Measurements from ENCODE around the gene ZDHHC14. TPM values are rescaled to one million over a fixed set of nuclear protein-coding genes. Genes with fewer than 3 reads are reported as not detected.

ZDHHC14 gene
- total RNA-seq, 4 donors from 2014 or later: 6.2 to 20.6 (median 15.1) TPM

DNA sequence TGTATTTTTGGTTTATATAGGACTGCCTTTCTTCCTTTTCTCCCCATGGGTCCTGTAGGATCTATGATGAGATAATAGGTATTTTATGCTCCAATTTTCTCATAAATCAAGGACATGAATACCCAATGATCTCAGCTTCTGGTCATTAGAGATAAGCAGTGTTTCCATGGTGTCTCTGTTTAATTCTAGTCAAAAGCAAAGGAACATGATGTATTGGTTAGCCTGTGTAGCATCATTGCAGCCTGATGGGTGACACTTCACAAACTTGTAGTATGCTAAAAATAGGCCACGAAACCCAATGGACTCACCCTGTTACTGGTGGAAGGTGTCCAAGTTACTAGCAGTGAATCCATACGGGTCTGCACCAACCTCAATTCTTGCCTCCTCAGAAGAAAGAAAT is 325.9 kb downstream of the ZDHHC14 start:
- intact Hi-C loops (cut with DNase I): no loop called here
- no peaks in the 10 kb centered on the region for H3K36me3 ChIP-seq
- 93 to 95% methylated on average over 2 of the region's 2 CpGs for WGBS, 2 donors

DNA sequence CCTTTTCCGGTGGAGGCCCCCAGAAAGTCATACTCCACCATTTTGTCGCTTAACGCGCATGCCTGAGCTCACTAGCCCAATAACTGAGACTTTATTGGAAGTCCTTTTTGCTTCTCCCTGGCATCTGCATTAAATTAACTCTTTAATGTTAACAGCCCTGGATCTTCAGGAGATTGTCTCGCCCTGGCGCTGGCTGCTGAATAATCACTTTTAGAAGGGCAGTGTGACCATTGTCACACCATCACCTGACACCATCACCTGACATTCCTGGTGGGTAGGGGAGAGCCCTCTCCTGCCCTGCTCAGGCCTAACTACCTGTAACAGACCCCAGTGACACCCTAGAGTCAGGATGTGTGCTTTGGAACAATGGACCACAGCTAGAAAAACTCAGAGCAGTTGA is 326.6 kb downstream of the ZDHHC14 start:
- intact Hi-C loops (cut with DNase I): no loop called here
- Histone ChIP-seq H3K36me3 (no peaks in the 10 kb centered on the region), H3K27ac (no peak overlapping the region), H3K9me3 (no peaks in the 10 kb centered on the region), H3K27me3 (no peaks in the 10 kb centered on the region), H3K4me3 (replicated peaks in 1 of 3) (no peak overlapping the region), H3K4me1 (peaks cover 0 to 5% of the 10 kb centered on the region in 2 donors)
- TF ChIP-seq, protein P1, sequence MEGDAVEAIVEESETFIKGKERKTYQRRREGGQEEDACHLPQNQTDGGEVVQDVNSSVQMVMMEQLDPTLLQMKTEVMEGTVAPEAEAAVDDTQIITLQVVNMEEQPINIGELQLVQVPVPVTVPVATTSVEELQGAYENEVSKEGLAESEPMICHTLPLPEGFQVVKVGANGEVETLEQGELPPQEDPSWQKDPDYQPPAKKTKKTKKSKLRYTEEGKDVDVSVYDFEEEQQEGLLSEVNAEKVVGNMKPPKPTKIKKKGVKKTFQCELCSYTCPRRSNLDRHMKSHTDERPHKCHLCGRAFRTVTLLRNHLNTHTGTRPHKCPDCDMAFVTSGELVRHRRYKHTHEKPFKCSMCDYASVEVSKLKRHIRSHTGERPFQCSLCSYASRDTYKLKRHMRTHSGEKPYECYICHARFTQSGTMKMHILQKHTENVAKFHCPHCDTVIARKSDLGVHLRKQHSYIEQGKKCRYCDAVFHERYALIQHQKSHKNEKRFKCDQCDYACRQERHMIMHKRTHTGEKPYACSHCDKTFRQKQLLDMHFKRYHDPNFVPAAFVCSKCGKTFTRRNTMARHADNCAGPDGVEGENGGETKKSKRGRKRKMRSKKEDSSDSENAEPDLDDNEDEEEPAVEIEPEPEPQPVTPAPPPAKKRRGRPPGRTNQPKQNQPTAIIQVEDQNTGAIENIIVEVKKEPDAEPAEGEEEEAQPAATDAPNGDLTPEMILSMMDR (IDR thresholded peaks at IDR 0.05): no peak
- TF ChIP-seq POLR2A (IDR thresholded peaks at IDR 0.05): no peak
- 49 to 57% methylated on average over 5 to 6 of the region's 6 CpGs for WGBS, 2 donors
- no peak for DNase-seq

More for the DNA sequence above, 325.9 kb downstream of the ZDHHC14 start:
- no peak for DNase-seq
- H3K9me3 ChIP-seq: no peaks in the 10 kb centered on the region
- TF ChIP-seq, protein P1 (IDR thresholded peaks at IDR 0.05): no peak
- no peak for TF ChIP-seq POLR2A (IDR thresholded peaks at IDR 0.05)
- peaks cover 0 to 5% of the 10 kb centered on the region in 2 donors for H3K4me1 ChIP-seq
- no peaks in the 10 kb centered on the region for H3K27me3 ChIP-seq
- no peak overlapping the region for H3K4me3 ChIP-seq (replicated peaks in 1 of 3)
- no peak overlapping the region for H3K27ac ChIP-seq

DNA sequence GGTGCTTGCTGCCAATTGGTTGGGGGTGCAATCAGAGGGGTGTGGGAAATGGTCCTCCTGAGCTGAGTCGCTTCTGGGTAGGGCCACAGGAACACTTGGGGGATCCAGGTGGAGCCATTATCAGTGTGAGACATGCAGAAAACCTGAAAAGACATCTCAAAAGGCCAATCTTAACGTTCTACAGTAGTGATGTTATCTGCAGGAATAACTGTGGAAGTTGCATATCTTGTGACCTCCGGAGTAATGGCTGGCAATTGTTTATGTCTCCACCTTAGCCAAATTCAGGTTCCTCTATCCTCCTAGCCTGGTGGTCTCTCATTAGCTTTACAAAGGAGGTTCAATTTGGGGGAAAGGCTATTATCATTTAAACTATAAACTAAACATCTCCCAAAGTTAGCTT is 327.2 kb downstream of the ZDHHC14 start:
- WGBS, 2 donors: 73 to 88% methylated on average over 3 of the region's 3 CpGs
- no peaks in the 10 kb centered on the region for H3K36me3 ChIP-seq
- no peaks in the 10 kb centered on the region for H3K27me3 ChIP-seq
- TF ChIP-seq POLR2A (IDR thresholded peaks at IDR 0.05): no peak
- TF ChIP-seq, protein P1 (IDR thresholded peaks at IDR 0.05): no peak
- H3K4me1 ChIP-seq: peaks cover 0 to 5% of the 10 kb centered on the region in 2 donors
- H3K4me3 ChIP-seq (replicated peaks in 1 of 3): no peak overlapping the region
- intact Hi-C loops (cut with DNase I): no loop called here
- H3K9me3 ChIP-seq: no peaks in the 10 kb centered on the region
- no peak for DNase-seq
- no peak overlapping the region for H3K27ac ChIP-seq

DNA sequence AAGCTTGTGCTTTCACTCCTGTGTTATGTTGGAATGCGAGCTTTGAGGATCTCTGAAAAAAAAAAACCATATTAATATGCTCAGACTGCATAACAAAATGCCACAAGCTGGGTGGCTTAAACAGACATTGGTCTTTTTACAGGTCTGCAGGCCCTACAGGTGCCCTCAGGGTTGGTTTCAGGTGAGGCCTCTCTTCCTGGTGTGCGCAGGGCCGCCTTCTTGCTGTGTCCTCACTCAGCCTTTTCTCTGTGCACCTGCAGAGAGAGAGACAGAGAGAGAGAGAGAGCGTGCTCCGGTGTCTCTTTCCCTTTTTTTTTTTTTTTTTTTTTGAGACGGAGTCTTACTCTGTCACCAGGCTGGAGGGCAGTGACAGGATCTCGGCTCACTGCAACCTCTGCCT is 327.9 kb downstream of the ZDHHC14 start:
- 62 to 68% methylated on average over 7 of the region's 7 CpGs for WGBS, 2 donors
- Histone ChIP-seq H3K27me3 (no peaks in the 10 kb centered on the region), H3K27ac (no peak overlapping the region), H3K4me3 (replicated peaks in 1 of 3) (no peak overlapping the region), H3K9me3 (no peaks in the 10 kb centered on the region), H3K36me3 (no peaks in the 10 kb centered on the region), H3K4me1 (peaks cover 0 to 5% of the 10 kb centered on the region in 2 donors)
- TF ChIP-seq, protein P1 (IDR thresholded peaks at IDR 0.05): no peak
- no peak for TF ChIP-seq POLR2A (IDR thresholded peaks at IDR 0.05)
- DNase-seq: no peak
- intact Hi-C loops (cut with DNase I): no loop called here

DNA sequence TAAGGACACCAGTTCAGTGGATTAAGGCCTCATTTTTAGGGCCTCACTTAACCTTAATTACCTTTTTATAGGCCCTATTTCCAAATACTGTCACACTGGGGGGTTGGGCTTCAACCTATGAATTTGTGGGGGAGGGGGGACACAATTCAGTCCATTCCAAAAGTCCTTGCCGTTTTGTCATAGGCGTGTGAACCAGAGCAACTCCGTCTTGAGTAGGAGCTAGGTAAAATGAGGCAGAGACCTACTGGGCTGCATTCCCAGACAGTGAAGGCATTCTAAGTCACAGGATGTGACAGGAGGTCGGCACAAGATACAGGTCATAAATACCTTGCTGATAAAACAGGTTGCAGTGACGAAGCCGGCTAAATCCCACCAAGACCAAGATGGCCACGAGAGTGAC is 328.6 kb downstream of the ZDHHC14 start:
- H3K36me3 ChIP-seq: no peaks in the 10 kb centered on the region

More for the DNA sequence above, 328.6 kb downstream of the ZDHHC14 start:
- H3K4me1 ChIP-seq: peaks cover 0 to 5% of the 10 kb centered on the region in 2 donors
- H3K9me3 ChIP-seq: no peaks in the 10 kb centered on the region
- no peak for TF ChIP-seq POLR2A (IDR thresholded peaks at IDR 0.05)
- TF ChIP-seq, protein P1 (IDR thresholded peaks at IDR 0.05): no peak
- 70 to 71% methylated on average over 7 of the region's 7 CpGs for WGBS, 2 donors
- no peak overlapping the region for H3K27ac ChIP-seq
- intact Hi-C loops (cut with DNase I): no loop called here
- no peak overlapping the region for H3K4me3 ChIP-seq (replicated peaks in 1 of 3)
- DNase-seq: no peak
- no peaks in the 10 kb centered on the region for H3K27me3 ChIP-seq

All from thyroid gland (tissue), 4 donors.